NCI-H510A treated with DMSO at 0.1 percent for 48 hours (cell line): ENCODE results near the gene NCOA4.
"Not testable (repeated sequence)": the region's sequence is repeated elsewhere in the genome, so short reads cannot be mapped to it uniquely, and the experiment has no call there.

ENCODE experiments used
- DNase-seq: peaks from one replicate; lab custom pipeline; 2025; lab: John Stamatoyannopoulos, UW

Gene NCOA4

GRCh38 chr10:46019569-46020343 lies 10.7 kb downstream of the NCOA4 start:
- no peak for DNase-seq

DNA sequence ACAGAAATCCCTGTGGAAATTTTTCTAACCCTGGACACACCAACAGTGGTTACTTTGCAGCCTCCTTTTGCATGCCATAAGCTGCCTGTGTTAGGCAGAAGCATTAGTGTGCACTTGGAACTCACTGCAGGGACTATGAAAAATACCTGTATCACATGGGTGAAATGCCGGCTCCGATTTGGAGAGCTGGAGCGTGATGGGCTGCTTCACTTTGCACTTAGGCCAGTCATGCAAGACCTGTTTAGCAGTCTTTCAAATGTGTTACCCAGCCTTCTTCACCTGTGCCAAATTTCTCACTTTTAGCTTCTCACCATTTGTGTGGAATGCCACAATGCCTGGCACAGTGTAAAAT lies 11.3 kb downstream of the NCOA4 start:
- no peak for DNase-seq

DNA sequence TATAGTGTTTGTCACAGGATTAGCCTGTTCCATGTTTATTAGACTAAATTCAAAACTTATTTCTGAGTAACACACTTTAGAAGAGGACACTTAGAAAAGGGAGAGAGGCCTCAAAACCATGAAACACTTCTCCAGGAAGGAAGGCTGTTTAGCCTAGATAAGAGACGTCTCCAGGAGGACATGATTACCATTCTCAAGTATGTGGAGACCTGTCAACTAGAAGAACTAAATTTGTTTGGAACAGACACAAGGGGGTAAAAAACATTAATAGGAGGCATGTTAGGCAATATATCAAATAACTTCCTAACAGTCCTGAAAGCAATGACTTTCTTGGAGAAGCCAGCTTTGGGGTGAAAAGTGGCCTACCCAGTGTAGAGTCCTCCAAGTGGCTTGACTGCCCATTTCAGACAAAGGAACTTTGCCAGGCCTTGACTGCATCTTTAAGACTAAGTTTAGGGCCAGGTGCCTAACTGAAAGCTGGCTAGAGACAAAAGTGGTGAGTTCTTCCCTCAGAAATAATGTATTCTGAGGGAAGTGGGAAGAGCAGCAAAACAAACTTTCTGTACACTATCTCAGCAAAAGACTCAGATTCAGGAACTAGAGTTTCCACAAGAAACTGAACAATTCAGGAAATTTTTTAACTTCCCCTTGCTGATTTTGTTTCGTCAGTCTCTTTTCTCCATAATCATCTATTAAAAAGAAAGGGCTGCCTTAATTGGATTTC lies 11.8 kb downstream of the NCOA4 start:
- no peak for DNase-seq

GRCh38 chr10:46017733-46018132 lies 12.7 kb downstream of the NCOA4 start:
- DNase-seq, result no peak

DNA sequence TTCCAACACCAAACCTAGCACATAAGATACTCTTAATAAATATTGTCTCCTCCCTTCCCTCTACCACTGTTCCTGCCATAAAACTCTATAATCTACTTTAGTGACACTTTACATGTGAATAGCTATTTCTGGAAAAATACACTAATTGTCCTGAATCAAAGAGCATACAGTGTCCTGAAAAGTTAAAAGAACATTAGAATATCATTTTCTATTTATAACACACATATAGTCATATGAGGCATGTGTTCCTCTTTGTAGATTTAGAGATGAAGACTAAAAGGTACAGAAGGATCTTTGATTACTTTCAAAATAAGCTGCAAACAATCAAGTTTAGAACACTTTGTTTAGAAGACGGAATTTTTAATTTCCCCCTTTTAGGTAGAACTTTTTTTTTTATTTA lies 13.6 kb downstream of the NCOA4 start:
- DNase-seq, result no peak

- DNase-seq, result no peak
These were observed 14.2 kb downstream of the NCOA4 start for GRCh38 chr10:46016190-46016589.

DNA sequence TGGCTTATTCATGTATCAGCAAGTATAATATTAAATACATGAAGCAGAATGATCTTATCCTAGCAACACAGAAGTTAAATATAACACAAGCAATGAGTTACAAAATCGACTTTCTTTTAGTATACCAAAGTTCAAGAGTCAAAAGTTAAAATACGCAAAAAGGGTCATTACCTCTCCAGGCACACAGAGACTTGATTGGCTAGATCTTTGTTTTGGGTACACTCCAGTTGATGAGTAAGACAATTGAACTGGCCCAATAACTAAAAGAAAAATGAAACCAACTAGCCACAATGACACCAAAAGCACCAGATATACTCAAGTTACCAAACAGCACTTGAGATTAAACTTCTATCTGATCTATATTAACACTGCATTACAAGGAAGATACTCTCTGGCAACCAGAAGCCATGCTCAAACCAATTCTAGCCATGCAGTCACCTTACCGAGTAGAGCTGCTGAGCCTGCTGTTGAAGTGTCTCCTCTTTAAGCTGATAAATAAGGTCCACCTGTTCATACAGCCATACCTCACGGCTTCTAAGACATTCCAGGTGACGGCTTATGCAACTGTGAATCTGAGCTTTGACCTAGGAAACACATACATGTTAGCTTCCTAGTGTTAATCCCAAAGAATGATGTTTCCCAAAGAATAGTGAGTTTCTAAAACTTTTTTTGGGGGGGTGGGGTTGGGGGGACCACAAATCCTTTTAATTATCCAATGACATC lies 15.6 kb downstream of the NCOA4 start:
- DNase-seq, result no peak

DNA sequence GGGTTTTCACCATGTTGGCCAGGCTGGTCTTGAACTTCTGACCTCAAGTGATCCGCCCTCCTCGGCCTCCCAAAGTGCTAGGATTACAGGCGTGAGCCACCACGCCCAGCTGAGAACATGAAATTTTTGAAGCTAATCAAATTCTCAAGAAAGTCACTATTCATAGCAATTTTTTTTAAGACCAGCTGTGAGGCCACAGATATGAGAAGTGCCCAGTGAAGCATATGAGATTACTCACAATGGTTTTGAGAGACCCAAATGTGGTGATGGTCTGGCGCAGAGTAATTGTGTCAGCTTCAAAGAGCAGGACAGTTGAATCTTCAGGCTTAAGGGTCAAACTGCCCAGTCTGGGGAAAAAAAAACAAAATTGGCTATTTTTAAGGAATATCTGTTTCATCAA lies 16.2 kb downstream of the NCOA4 start:
- DNase-seq, result no peak

GRCh38 chr10:46012746-46013145 lies 17.7 kb downstream of the NCOA4 start:
- no peak for DNase-seq

DNA sequence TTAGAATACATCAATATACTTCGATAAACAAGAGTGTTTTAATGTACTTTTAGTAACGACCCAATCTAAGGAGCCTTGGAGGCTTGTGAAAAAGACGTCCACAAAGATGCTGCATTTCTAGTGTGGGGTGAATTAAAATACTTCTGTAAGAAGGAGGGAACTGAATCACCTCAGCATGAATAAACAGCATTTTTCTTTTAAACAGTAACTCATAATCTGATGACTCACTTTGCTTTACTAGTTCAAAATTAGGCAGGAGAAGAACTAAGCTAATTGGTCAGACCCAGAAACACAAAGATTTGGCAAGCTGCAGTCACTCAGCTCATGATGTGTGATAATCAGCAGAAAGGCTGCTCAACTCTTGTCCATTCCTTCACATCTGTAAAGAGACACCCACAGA lies 24.2 kb downstream of the NCOA4 start:
- no peak for DNase-seq

DNA sequence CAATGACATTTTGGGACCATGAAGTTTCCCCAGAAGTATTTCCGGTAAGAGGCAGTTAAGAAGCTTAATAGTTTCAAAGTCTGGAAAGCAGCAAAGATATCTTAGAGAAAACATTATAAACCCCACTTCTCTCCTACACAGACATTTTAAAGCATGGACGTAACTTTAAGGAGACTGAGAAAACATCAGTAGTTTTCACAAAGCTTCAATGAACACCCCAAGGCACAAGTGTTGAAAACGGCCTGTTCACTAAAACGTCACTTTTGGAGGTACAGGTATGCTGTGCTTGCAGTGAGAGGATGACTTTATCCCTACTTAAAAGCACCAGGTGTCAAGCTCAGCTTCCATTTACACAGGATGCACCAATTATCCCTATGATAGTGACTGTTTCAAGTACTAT lies 25.0 kb downstream of the NCOA4 start:
- DNase-seq, result no peak

DNA sequence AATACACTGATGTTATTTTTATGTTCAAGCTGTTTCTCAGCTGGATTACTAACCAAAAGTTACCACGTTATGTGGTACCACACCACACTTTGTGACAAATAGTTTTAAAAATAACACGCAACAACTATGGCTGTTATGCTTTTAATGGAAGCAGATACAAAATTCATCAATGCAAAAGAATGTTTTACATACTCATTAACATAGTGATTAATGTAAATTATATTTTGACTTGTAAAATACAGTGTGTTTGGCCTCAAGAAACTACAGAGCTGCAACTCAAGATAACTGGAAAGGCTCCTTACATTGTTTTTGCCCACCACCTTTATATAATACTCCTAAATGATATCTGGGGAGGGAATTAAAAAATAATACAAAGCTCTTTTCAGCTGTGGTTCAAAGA lies 25.5 kb downstream of the NCOA4 start:
- no peak for DNase-seq

DNA sequence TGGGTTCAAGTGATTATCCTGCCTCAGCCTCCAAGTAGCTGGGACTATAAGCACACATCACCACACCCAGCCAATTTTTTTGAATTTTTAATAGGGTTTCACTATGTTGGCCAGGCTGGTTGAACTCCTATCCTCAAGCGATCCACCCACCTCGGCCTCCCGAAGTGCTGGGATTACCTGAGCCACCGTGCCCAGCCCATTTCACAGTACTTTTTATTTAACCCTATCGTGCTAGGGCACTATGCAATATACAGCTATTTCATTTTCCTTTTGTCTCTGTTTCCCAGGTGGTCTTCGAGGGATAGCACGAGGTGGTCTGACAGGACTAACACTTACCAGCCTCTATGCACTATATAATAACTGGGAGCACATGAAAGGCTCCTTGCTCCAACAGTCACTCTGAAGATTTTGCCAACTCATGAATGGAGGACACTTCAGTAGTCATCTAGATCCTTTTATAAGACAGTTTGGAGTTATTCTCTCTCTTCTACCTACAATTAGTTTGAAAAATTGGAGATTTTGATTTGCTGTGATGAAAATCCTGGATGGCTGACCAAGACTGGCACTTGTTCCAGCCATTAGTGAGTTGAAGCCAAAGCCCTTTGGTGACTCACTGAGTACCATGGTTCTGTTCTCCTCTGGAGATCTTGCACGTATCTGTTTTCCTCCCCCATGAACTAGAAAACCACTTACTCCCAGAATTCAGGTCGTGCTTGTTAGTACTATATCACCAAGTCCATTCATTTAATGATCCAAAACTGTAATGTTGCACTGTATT lies 27.3 kb downstream of the NCOA4 start:
- no peak for DNase-seq

- DNase-seq, result not testable (repeated sequence)
These were observed 28.2 kb downstream of the NCOA4 start for GRCh38 chr10:46002189-46002687.

DNA sequence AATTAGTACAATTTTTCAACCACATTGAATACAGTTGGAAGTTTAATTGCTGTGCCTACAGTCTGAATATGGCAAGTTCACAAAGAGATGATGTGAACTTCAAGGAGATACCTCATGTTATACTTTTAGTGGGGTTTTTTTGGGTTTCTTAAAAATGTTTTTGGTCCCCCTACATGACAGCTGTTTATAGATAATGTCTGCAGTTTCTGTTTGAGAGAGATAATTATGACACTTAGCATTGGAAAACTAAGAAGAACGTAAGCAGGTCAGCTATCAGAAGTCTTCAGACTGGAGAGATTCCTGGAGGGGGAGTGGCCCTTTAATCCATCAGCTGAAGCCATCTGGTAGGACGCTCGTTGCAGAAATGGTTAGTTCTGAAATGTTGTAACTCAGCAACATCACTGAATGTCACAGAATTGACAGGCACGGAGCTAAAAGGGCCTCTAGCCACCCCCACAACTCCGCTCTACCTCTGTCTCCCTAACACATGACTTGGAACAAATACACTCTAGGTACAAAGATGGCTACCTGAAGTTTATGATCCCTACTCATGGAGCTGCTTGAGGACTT lies 29.2 kb downstream of the NCOA4 start:
- no peak for DNase-seq

- no peak for DNase-seq
These were observed 29.9 kb downstream of the NCOA4 start for GRCh38 chr10:46000538-46000937.

DNA sequence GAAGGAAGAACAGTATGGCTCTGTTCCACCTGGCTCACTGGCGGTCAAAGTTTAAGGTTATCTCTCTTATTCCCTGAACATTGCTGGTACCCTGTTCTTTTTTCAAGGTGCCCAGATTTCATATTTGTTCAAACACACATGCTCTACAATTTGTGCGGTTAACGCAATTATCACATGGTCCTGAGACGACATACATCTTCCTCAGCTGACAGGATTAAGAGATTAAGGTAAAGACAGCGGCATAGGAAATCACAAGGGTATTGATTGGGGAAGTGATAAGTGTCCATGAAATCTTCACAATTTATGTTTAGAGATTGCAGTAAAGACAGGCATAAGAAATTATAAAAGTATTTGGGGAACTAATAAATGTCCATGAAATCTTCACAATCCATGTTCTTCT lies 30.5 kb downstream of the NCOA4 start:
- DNase-seq, result not testable (repeated sequence)

DNA sequence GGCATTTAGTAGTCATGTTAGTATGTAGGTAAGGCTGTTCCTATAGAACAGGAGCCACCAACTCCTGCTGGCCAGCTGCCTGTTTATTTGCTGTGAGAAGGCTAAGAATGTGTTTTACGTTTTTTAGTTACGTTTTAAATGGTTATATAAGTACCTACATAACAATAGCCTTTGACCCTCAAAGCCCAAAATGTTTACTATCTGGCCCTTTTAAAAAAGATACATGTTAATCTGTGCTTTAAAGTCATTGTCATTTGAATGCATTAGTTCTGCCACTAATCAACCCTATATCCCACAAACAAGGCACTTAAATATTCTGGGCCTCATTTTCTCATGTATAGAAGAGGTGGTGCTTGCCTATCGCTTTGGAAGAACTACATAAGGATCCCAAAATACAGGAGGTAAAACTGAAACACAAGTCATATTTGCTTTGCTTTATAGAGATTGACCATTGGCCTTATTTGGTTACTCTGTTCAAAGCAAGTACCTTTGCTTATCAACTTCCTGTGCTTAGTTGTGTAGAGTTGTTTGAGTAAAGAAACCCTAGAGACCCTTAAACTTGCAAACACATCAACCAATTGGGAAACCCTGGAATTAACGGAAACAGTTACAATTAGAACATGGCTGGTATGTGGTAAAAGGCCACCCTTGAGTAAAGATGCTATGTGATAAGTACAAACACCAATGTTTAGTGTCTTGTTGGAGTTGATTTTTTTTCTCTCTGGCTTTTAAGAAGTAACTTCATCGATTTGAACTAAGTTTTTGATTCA lies 32.2 kb downstream of the NCOA4 start:
- DNase-seq, result no peak

GRCh38 chr10:45997557-45997956 lies 32.9 kb downstream of the NCOA4 start:
- DNase-seq, result no peak

- not testable (repeated sequence) for DNase-seq
These were observed 44.8 kb downstream of the NCOA4 start for GRCh38 chr10:45985590-45985989.

- DNase-seq, result not testable (repeated sequence)
These were observed 46.0 kb downstream of the NCOA4 start for GRCh38 chr10:45984473-45984872.
